PFSK-1 (cell line): ENCODE data around the gene TWF2.

ENCODE experiments used
- FOXP2 ChIP-seq: optimal IDR thresholded peaks from 2 replicates; pipeline ENCODE3; 2011; ENCODE audit warnings: borderline replicate concordance, control low read depth, inconsistent platforms; ENCODE audit not compliant: insufficient read depth; ENCODE audit errors: extremely low read length, extremely low read depth
- POLR2AphosphoS5 ChIP-seq: IDR thresholded peaks from 2 replicates; pipeline ENCODE4 v1.6.1; 2012; ENCODE audit warnings: low read depth, mild to moderate bottlenecking, control low read depth, low read length, moderate library complexity
- SIN3A ChIP-seq: IDR thresholded peaks from 2 replicates; pipeline ENCODE4 v1.6.1; 2012; ENCODE audit warnings: mild to moderate bottlenecking, low read length, moderate library complexity, borderline replicate concordance; ENCODE audit not compliant: insufficient read depth
- TAF1 ChIP-seq: IDR thresholded peaks from 2 replicates; pipeline ENCODE4 v1.6.1; 2012; ENCODE audit warnings: low read length, control low read depth, borderline replicate concordance; ENCODE audit not compliant: insufficient read depth
- TF ChIP-seq, protein P1 (sequence below), 2 experiments: IDR thresholded peaks; 2 replicates each; pipeline versions ENCODE4 v1.6.1 to v1.8.0; 2011 to 2012; ENCODE audit warnings: low read depth in 2 of 2, low read length in 2 of 2, control low read depth in 1 of 2, inconsistent platforms in 1 of 2, mild to moderate bottlenecking in 1 of 2, moderate library complexity in 1 of 2; ENCODE audit not compliant: insufficient read depth in 1 of 2

TWF2 gene

DNA sequence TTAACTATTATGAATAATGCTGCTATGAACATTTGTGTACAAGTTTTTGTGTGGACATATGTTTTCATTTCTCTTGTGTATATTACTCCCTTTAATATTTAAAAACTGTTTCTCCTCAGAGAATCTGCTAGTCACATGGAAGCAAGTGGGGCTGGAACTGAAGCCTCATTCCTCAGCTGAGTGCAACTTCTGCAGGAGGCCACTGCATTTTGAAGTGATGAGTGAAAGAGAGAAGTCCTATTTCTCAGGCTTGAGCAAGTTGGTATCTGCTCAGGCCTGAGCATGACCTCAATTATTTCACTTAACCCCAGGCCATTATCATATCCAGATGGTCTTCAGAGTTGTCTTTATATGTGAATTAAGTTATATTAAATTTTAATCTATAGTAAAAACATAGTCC lies 25.1 kb downstream of the TWF2 start:
- TF ChIP-seq, protein P1, sequence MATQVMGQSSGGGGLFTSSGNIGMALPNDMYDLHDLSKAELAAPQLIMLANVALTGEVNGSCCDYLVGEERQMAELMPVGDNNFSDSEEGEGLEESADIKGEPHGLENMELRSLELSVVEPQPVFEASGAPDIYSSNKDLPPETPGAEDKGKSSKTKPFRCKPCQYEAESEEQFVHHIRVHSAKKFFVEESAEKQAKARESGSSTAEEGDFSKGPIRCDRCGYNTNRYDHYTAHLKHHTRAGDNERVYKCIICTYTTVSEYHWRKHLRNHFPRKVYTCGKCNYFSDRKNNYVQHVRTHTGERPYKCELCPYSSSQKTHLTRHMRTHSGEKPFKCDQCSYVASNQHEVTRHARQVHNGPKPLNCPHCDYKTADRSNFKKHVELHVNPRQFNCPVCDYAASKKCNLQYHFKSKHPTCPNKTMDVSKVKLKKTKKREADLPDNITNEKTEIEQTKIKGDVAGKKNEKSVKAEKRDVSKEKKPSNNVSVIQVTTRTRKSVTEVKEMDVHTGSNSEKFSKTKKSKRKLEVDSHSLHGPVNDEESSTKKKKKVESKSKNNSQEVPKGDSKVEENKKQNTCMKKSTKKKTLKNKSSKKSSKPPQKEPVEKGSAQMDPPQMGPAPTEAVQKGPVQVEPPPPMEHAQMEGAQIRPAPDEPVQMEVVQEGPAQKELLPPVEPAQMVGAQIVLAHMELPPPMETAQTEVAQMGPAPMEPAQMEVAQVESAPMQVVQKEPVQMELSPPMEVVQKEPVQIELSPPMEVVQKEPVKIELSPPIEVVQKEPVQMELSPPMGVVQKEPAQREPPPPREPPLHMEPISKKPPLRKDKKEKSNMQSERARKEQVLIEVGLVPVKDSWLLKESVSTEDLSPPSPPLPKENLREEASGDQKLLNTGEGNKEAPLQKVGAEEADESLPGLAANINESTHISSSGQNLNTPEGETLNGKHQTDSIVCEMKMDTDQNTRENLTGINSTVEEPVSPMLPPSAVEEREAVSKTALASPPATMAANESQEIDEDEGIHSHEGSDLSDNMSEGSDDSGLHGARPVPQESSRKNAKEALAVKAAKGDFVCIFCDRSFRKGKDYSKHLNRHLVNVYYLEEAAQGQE (IDR thresholded peaks at IDR 0.05; ENCODE audit: insufficient read depth in 1 of 2, low read depth in 2 of 2, low read length in 2 of 2), result no peak
- TF ChIP-seq SIN3A (no peak), POLR2AphosphoS5 (no peak), TAF1 (no peak), FOXP2 (no peak)

DNA sequence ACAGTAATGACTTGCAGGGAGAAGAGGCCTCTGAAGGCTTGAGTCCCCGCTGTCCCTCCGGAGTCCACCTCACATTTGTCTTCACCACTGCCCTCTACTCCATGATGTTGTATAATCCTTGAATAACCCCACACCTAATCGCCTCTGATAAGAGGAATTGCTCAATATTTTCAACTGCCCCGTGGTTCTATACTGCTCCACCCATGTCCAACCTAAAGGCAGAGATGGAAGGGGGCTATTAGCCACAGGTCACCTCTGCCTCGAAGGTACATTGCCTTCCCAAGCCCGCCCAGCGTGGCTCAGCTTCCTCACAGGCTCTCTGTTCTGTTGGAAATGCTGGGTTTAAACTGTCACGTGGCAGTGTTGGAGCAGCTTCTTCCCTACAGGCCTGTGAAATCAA lies 26.0 kb downstream of the TWF2 start:
- TF ChIP-seq POLR2AphosphoS5 (no peak), FOXP2 (no peak), SIN3A (no peak), TAF1 (no peak)
- TF ChIP-seq, protein P1 (IDR thresholded peaks at IDR 0.05; ENCODE audit: insufficient read depth in 1 of 2, low read depth in 2 of 2, low read length in 2 of 2), result no peak

DNA sequence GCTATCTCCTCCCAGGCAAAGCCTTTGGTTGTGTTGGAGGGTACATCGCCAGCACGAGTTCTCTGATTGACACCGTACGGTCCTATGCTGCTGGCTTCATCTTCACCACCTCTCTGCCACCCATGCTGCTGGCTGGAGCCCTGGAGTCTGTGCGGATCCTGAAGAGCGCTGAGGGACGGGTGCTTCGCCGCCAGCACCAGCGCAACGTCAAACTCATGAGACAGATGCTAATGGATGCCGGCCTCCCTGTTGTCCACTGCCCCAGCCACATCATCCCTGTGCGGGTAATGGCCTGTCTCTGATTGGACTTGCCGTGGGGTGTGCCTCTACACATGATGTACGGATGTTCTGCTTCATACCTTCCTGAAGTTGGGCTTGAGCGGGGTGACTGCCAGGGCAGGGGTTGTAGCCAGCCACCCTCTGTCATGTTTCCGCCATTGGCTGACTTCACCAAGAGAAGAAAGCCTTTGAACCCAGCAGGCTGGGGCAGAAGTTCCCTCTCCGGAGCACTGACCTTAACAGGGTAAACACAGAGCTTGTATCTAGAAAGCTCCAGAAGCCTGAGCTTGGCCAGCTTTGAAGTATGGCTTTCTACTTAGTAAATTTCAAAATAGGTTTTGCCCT lies 27.6 kb downstream of the TWF2 start:
- TF ChIP-seq POLR2AphosphoS5, result no peak
- TF ChIP-seq, protein P1 (IDR thresholded peaks at IDR 0.05; ENCODE audit: insufficient read depth in 1 of 2, low read depth in 2 of 2, low read length in 2 of 2), result no peak
- TF ChIP-seq SIN3A, result no peak
- TF ChIP-seq FOXP2, result no peak
- no peak for TF ChIP-seq TAF1

DNA sequence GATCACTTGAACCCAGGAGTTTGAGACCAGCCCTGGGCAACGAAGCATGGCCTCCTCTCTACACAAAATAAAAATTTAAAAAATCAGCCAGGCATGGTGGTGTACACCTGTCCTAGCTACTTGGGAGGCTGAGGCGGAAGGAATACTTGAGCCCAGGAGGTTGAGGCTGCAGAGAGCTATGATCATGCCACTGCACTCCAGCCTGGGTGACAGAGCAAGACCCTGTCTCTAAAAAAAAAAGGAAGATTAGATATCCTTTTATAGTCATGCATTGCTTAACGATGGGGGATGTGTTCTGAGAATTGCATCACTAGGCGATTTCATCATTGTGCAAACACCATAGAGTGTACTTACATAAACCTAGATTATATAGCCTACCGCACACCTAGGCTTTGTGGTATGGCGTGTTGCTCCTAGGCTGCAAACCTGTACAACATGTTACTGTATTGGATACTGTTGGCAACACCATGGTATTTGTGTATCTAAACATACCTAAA lies 28.4 kb downstream of the TWF2 start:
- TF ChIP-seq TAF1, result no peak
- TF ChIP-seq SIN3A, result no peak
- no peak for TF ChIP-seq POLR2AphosphoS5
- TF ChIP-seq FOXP2, result no peak
- TF ChIP-seq, protein P1 (IDR thresholded peaks at IDR 0.05; ENCODE audit: insufficient read depth in 1 of 2, low read depth in 2 of 2, low read length in 2 of 2), result no peak
